HG02623 (cell line): ENCODE results near the gene TBC1D16.

ENCODE experiments used
- ATAC-seq: cut with Tn5 transposase; IDR thresholded peaks from one replicate; pipeline ENCODE4 v1.9.1; 2021; ENCODE audit warnings: moderate library complexity; ENCODE audit not compliant: unreplicated experiment

Gene TBC1D16

GRCh38 chr17:79954281-79955166 is 81.1 kb downstream of the TBC1D16 start:
- ATAC-seq: no peak

- ATAC-seq: no peak
Observed at GRCh38 chr17:79953335-79953734, 82.3 kb downstream of the TBC1D16 start.

- ATAC-seq: no peak
Observed at GRCh38 chr17:79952901-79953300, 82.8 kb downstream of the TBC1D16 start.

GRCh38 chr17:79952265-79952877 is 83.3 kb downstream of the TBC1D16 start:
- ATAC-seq: no peak

- no peak for ATAC-seq
Observed at GRCh38 chr17:79951361-79952264, 84.1 kb downstream of the TBC1D16 start.

- no peak for ATAC-seq
Observed at GRCh38 chr17:79950751-79951150, 84.9 kb downstream of the TBC1D16 start.

GRCh38 chr17:79950306-79950705 is 85.4 kb downstream of the TBC1D16 start:
- ATAC-seq: no peak

GRCh38 chr17:79949656-79950209 is 85.9 kb downstream of the TBC1D16 start:
- no peak for ATAC-seq

- ATAC-seq: no peak
Observed at GRCh38 chr17:79948945-79949655, 86.6 kb downstream of the TBC1D16 start.

- ATAC-seq: no peak
Observed at GRCh38 chr17:79948406-79948944, 87.2 kb downstream of the TBC1D16 start.

- ATAC-seq: no peak
Observed at GRCh38 chr17:79947351-79948031, 88.2 kb downstream of the TBC1D16 start.

- no peak for ATAC-seq
Observed at GRCh38 chr17:79946352-79947231, 89.1 kb downstream of the TBC1D16 start.

- ATAC-seq: no peak
Observed at GRCh38 chr17:79945591-79946255, 89.9 kb downstream of the TBC1D16 start.

GRCh38 chr17:79944821-79945391 is 90.8 kb downstream of the TBC1D16 start:
- no peak for ATAC-seq

- no peak for ATAC-seq
Observed at GRCh38 chr17:79944251-79944812, 91.3 kb downstream of the TBC1D16 start.

GRCh38 chr17:79943347-79944241 is 92.1 kb downstream of the TBC1D16 start:
- no peak for ATAC-seq
